GM20000 (cell line): ENCODE measurements around the gene DAO.

Experiments
- DNase-seq: peaks from one replicate; pipeline ENCODE4 v3.0.0; 2012; ENCODE audit warnings: low spot score
- CTCF ChIP-seq: IDR thresholded peaks from 2 replicates; pipeline ENCODE4 v1.5.1; 2012; ENCODE audit warnings: mild to moderate bottlenecking, control low read depth; ENCODE audit errors: extremely low read depth, missing control alignments

Gene DAO

GRCh38 chr12:108835860-108836634 is 43.8 kb upstream of the DAO start:
- no peak for DNase-seq
- no peak for TF ChIP-seq CTCF

GRCh38 chr12:108837239-108837638 is 42.7 kb upstream of the DAO start:
- no peak for TF ChIP-seq CTCF
- no peak for DNase-seq

- no peak for TF ChIP-seq CTCF
- no peak for DNase-seq
Observed at GRCh38 chr12:108837680-108838079, 42.2 kb upstream of the DAO start.

- TF ChIP-seq CTCF: no peak
- peak; percentile 78 for DNase-seq
Observed at GRCh38 chr12:108838194-108839017, 41.5 kb upstream of the DAO start.

GRCh38 chr12:108839018-108839889 is 40.6 kb upstream of the DAO start:
- TF ChIP-seq CTCF: no peak
- DNase-seq: no peak

- DNase-seq: no peak
- no peak for TF ChIP-seq CTCF
Observed at GRCh38 chr12:108839890-108840230, 40.0 kb upstream of the DAO start.
